Lower leg skin (tissue), 4 donors: ENCODE measurements around the gene C1orf116. TPM values are rescaled to one million over a fixed set of nuclear protein-coding genes. Genes with fewer than 3 reads are reported as not detected.

Source experiments
- DNase-seq, 2 donors: peaks; one replicate each; pipeline ENCODE4 v3.0.0-alpha.2; 2019; ENCODE audit warnings: low spot score in 2 of 2
- H3K4me3 ChIP-seq: fragments of 200-600 bp; sonication (generic); 2 replicates; pipeline ENCODE4 v1.5.1; 2017; ENCODE audit warnings: mild to moderate bottlenecking, low read depth; ENCODE audit not compliant: poor library complexity, severe bottlenecking
- POLR2A ChIP-seq, 2 donors: fragments of 450-650 bp; IDR thresholded peaks; one replicate each; pipeline ENCODE4 v1.6.1; 2016 to 2017; ENCODE audit warnings: antibody characterized with exemption in 2 of 2, mild to moderate bottlenecking in 1 of 2, moderate library complexity in 1 of 2
- WGBS, 2 donors: methylation state at CpG; one replicate each; pipeline ENCODE4 v1.1.5; 2018; 5-methylcytosine and 5-hydroxymethylcytosine counted together
- intact Hi-C: fragments of 100-400 bp; cut with DNase I; formaldehyde crosslinking; loops from one replicate; pipeline ENCODE4 v1.15.0; 2023; ENCODE audit warnings: low total_unique reads
- total RNA-seq, 4 donors: library from RNA; depleted of rRNA; stranded (reverse); fragments of >200 nt; gene quantifications; one replicate each; pipeline ENCODE4 v1.1.0, GENCODE V29; 2016
- TF ChIP-seq, protein P1 (sequence below), 3 donors: fragments of 450-650 bp; IDR thresholded peaks; one replicate each; pipeline ENCODE4 v1.5.1; 2016; ENCODE audit warnings: antibody characterized with exemption in 3 of 3, mild to moderate bottlenecking in 3 of 3, moderate library complexity in 2 of 3

The C1orf116 gene
- total RNA-seq, 4 donors from 2014 or later = 81.5 to 137 (median 110) TPM

DNA sequence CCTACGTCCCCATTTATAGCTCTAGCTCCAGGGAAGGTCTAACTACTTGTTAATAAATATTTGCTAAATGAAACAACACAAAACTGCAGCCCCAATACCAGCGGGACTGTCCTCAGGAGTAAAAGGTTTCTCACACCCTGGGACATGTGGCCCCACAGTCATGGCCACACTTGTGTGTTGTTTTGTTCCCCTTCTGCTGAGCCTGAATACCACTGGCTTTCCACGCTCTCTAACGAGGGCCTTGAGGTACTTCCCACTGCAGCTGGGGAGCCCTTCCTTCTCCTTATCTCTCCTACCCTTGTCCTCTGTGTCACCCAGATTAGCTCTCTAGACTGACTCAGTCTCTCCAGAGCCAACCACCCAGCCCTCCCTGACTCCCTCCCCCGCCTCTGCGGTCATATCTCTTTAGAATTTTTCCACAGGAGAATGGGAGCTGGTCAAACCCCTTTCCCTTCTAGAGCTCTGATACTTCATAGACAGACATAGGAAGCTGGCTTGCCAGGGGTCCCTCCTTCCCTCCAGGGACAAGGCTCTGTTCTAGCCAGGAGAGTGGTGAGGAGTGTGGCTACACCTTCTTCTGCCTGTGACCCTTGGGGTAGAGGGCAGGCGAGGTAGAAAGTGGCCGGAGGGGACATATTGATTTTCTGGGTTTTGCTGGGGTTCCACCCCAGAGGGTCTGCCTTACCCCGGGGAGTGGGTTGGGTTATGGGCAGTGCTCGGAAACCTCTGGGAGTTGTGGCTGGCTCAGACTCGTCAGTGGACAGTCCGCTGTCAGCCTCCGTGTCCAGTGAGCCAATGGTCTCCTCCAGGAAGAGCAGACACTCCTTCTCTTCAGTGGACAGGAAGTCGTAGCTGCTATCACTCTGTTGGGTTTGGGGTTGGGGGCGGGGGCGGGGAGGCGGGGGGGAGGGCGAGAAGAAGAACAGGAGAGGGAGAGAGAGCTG lies 8.1 kb downstream of the C1orf116 start:
- intact Hi-C loops = no loop called here
- no peak overlapping the region for H3K4me3 ChIP-seq
- DNase-seq = no peak
- TF ChIP-seq POLR2A (IDR thresholded peaks at IDR 0.05) = no peak
- TF ChIP-seq, protein P1, sequence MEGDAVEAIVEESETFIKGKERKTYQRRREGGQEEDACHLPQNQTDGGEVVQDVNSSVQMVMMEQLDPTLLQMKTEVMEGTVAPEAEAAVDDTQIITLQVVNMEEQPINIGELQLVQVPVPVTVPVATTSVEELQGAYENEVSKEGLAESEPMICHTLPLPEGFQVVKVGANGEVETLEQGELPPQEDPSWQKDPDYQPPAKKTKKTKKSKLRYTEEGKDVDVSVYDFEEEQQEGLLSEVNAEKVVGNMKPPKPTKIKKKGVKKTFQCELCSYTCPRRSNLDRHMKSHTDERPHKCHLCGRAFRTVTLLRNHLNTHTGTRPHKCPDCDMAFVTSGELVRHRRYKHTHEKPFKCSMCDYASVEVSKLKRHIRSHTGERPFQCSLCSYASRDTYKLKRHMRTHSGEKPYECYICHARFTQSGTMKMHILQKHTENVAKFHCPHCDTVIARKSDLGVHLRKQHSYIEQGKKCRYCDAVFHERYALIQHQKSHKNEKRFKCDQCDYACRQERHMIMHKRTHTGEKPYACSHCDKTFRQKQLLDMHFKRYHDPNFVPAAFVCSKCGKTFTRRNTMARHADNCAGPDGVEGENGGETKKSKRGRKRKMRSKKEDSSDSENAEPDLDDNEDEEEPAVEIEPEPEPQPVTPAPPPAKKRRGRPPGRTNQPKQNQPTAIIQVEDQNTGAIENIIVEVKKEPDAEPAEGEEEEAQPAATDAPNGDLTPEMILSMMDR (IDR thresholded peaks at IDR 0.05) = no peak
- whole genome bisulfite sequencing, 2 donors = 53 to 68% methylated on average over 17 to 18 of the region's 18 CpGs

DNA sequence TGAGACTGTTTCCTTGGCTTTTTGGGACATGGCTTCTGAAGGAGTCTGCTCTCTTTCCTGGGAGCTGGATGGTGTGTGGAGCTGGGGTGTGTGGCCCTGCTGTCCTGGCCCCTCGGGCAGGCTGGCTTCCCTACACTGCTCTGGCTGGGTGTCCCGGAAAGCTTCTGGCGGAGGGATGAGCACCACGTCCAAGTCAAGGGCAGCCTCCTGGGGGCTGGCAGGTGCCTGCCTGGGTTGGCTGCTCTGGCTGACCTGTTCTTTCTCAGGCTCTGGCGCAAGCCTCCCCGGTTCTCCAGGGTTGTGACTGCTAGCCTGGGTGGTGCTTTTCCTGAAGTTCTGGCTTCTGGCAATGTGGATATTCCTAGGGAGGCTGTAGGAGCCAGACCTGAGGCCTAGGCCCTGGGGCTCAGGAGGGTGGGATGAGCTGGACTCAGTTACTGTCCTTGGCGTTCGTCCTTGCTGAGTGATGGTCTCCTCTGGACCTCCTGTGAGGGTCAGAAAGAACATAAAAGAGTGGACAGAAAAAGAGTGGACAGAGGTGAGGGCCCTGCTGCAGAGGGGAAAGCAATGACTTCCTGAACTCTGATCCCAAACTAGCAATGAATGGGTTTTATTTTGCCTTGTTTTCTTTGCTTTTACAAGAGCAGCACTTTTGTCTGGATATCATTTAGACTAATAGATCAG lies 9.4 kb downstream of the C1orf116 start:
- H3K4me3 ChIP-seq = no peak overlapping the region
- no peak for DNase-seq
- intact Hi-C loops = no loop called here
- TF ChIP-seq, protein P1 (IDR thresholded peaks at IDR 0.05) = no peak
- TF ChIP-seq POLR2A (IDR thresholded peaks at IDR 0.05) = no peak
- WGBS, 2 donors = 70 to 71% methylated on average over 8 of the region's 8 CpGs

DNA sequence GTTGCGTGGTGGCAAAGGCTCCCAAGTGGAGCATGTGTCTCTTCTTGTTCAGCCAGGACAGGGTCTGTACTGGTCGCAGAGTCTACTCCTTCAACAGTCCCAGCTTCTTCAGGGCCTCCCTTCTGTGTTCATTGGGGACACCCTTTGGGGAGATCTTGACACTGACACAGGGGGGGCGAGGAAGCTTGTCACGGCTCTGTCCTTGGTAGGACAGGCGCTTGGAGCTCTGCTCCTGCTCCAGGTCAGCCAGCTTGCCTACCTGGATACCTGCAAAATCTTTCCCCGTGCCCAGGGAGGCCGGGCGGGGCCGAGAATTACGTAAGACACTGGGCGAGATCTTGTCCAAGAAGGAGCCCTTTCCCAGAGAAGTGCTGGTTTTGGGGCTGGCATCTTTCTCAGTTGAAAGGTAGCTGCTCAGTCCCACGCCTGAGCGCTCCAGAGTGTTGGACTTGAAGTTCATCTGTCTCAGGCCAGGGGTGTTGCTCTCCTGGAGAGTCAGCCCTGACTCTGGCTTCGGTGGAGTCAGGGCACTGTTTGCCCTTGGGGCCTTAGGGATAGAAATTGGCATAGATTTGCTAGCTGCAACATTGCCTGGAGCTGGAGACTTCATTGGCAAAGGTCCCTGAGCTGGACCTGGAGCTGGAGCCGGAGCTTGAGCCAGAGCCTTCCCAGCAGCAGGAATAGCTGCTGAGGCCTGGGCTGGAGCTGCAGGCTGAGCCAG lies 10.5 kb downstream of the C1orf116 start:
- no peak for DNase-seq

DNA sequence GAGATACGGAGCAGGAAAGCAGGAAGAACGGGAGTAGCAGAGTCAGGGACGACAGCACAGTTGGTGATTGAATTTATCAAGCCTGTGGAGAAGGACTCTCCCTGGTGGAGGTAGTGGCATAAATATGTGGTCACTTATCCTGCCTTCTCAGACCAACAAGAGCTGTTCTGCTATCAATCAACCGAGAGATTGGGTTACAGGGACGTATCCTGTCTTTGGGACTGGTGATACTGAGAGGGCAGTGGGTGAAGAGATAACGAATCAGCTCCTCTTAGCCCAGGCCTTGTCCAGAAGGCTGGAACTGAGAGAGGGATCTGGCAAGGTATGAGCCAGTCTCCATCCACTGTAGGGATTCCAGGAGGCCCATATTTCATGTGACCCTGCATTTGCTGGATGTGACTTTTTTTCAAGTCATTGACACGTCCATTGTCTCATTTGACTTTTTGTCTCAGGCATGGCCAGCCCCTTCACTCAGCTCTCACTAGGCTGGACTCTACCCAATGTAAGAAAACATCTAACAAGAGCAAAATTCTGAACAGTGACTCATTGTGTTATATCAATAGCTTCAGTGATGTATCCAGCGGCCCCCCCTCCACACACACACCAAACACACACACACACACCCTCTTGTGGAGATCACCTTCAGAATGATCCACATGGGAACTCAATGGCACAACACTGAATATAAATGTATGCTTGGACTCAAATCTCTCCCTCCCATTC lies 11.3 kb downstream of the C1orf116 start:
- no peak for DNase-seq
- WGBS, 2 donors = 55 to 62% methylated on average over 8 of the region's 8 CpGs
- intact Hi-C loops = no loop called here

More for the DNA sequence above, 10.5 kb downstream of the C1orf116 start:
- intact Hi-C loops = no loop called here
- no peak overlapping the region for H3K4me3 ChIP-seq
- TF ChIP-seq POLR2A (IDR thresholded peaks at IDR 0.05) = no peak
- 67 to 72% methylated on average over 15 of the region's 15 CpGs for WGBS, 2 donors

DNA sequence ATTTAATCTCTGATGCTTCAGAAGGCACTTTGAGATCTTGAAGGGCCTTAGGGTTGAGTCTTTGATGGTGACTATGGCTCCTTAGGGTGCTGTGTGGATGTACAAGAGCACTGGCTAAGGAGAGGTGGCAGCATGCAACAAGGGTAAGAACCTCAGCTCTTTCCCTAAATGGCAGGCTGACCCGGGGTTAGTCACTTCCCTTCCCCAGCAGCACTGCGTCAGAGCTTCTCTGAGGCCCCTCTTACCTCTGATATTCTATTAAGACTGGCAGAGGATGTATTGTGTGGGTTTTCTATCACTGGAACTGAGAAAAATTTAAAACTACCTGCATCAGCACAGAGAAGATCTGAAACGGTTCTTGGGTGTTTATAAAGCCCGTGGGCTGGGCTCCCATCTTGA lies 11.8 kb downstream of the C1orf116 start:
- no peak overlapping the region for H3K4me3 ChIP-seq
- intact Hi-C loops = no loop called here
- DNase-seq = no peak
- 44 to 62% methylated on average over 4 of the region's 4 CpGs for WGBS, 2 donors
- no peak for TF ChIP-seq POLR2A (IDR thresholded peaks at IDR 0.05)
- TF ChIP-seq, protein P1 (IDR thresholded peaks at IDR 0.05) = no peak

More for the DNA sequence above, 11.3 kb downstream of the C1orf116 start:
- TF ChIP-seq, protein P1 (IDR thresholded peaks at IDR 0.05) = no peak
- TF ChIP-seq POLR2A (IDR thresholded peaks at IDR 0.05) = no peak
- no peak overlapping the region for H3K4me3 ChIP-seq
